Measurements from ENCODE around the gene UCHL5.

UCHL5 gene

GRCh38 chr1:193059282-193060114 is at the start of gene UCHL5, which contains the start of gene RO60:
Gene UCHL5 (minus strand): TSS chr1:193059360. CDS start chr1:193059260, 100 bp downstream.
Gene RO60 (plus strand): TSS chr1:193059612. CDS start chr1:193069055, 9,443 bp downstream.
- DNase-seq, result peak; percentile 66 to 98 (median 95)

- DNase-seq, result no peak
Measured at GRCh38 chr1:193108471-193108870, 49.3 kb upstream of the UCHL5 start.

- DNase-seq, result no peak
Measured at GRCh38 chr1:193105821-193106177, 46.6 kb upstream of the UCHL5 start.

- peak; percentile 27 to 90 (median 80) for DNase-seq
Measured at GRCh38 chr1:193104907-193105820, 46.0 kb upstream of the UCHL5 start, which contains the start of gene GLRX2. Gene GLRX2 (minus strand): TSS chr1:193105414. CDS start chr1:193105382, 32 bp downstream.

GRCh38 chr1:193104502-193104906 is 45.3 kb upstream of the UCHL5 start:
- peak in 36 of 56 donors; percentile 3 to 67 (median 31) for DNase-seq

- DNase-seq, result no peak
Measured at GRCh38 chr1:193103759-193104501, 44.8 kb upstream of the UCHL5 start.

- DNase-seq, result no peak
Measured at GRCh38 chr1:193102662-193103061, 43.5 kb upstream of the UCHL5 start.

GRCh38 chr1:193094112-193094511 is 35.0 kb upstream of the UCHL5 start:
- DNase-seq, result no peak

GRCh38 chr1:193090865-193091264 is 31.7 kb upstream of the UCHL5 start:
- DNase-seq, result no peak

GRCh38 chr1:193087893-193088292 is 28.7 kb upstream of the UCHL5 start:
- no peak for DNase-seq

- no peak for DNase-seq
Measured at GRCh38 chr1:193086342-193086741, 27.2 kb upstream of the UCHL5 start.

GRCh38 chr1:193085263-193085662 is 26.1 kb upstream of the UCHL5 start:
- no peak for DNase-seq

- DNase-seq, result no peak
Measured at GRCh38 chr1:193083365-193084088, 24.4 kb upstream of the UCHL5 start.

- no peak for DNase-seq
Measured at GRCh38 chr1:193079187-193079586, 20.0 kb upstream of the UCHL5 start.

GRCh38 chr1:193077991-193078390 is 18.8 kb upstream of the UCHL5 start:
- DNase-seq, result no peak

GRCh38 chr1:193070942-193071341 is 11.8 kb upstream of the UCHL5 start:
- DNase-seq, result no peak

GRCh38 chr1:193070386-193070753 is 11.2 kb upstream of the UCHL5 start:
- no peak for DNase-seq

GRCh38 chr1:193069748-193070385 is 10.7 kb upstream of the UCHL5 start:
- DNase-seq, result no peak

- DNase-seq, result no peak
Measured at GRCh38 chr1:193068013-193068412, 8.9 kb upstream of the UCHL5 start.

GRCh38 chr1:193066606-193067005 is 7.4 kb upstream of the UCHL5 start:
- no peak for DNase-seq
